ENCODE measurements around the gene CDC42BPB.

DNA sequence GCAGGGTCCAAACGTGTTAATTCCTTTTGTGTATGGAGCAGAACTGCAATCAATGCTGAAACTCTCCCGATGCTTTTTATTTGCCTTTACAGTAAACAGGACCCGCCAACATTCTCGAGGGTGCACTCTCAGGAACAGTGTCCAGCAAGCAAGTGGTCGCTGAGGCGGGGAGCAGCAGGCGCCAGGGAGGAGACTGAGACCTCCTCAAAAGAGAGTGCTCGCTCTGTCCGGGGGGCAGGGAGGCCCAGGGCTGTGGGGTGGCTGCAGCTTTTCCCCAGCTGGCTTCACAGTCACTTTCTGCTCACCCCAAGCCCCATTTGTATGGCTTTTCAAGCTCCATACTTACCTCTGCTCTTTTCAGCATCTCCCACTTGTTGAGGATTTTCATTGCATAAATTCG, 49.2 kb downstream of the CDC42BPB start:
- TF ChIP-seq, protein P1, sequence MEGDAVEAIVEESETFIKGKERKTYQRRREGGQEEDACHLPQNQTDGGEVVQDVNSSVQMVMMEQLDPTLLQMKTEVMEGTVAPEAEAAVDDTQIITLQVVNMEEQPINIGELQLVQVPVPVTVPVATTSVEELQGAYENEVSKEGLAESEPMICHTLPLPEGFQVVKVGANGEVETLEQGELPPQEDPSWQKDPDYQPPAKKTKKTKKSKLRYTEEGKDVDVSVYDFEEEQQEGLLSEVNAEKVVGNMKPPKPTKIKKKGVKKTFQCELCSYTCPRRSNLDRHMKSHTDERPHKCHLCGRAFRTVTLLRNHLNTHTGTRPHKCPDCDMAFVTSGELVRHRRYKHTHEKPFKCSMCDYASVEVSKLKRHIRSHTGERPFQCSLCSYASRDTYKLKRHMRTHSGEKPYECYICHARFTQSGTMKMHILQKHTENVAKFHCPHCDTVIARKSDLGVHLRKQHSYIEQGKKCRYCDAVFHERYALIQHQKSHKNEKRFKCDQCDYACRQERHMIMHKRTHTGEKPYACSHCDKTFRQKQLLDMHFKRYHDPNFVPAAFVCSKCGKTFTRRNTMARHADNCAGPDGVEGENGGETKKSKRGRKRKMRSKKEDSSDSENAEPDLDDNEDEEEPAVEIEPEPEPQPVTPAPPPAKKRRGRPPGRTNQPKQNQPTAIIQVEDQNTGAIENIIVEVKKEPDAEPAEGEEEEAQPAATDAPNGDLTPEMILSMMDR (IDR thresholded peaks at IDR 0.05), result no peak
- TF ChIP-seq TCF7L2 (IDR thresholded peaks at IDR 0.05; ENCODE audit: low read depth, low read length) (no peak), SIN3A (IDR thresholded peaks at IDR 0.05; ENCODE audit: borderline replicate concordance, insufficient read depth, low read depth, low read length) (no peak)

Measured in Panc1 (cell line).